ENCODE data around the gene UGDH. TPM values are rescaled to one million over a fixed set of nuclear protein-coding genes. Genes with fewer than 3 reads are reported as not detected.

The UGDH gene
- total and polyA plus RNA-seq, 2 of the 8 experiments (the other 6 are each of a cell fraction or from before 2014, with no cell fraction given) = 32.0 to 128 TPM

- TF ChIP-seq KDM5A (IDR thresholded peaks at IDR 0.05; ENCODE audit: low read length) (no peak), SIRT6 (IDR thresholded peaks at IDR 0.05; ENCODE audit: low read length) (no peak)
These were observed 54.8 kb downstream of the UGDH start (continued) for GRCh38 chr4:39472396-39472795.

Data from H1 (cell line).